Retinal pigment epithelial cell (primary cell): Measurements from ENCODE around the gene VPS50.
A peak's percentile ranks its signal among the peaks of the same experiment; 100 is the strongest.
"Not testable (repeated sequence)": the region's sequence is repeated elsewhere in the genome, so short reads cannot be mapped to it uniquely, and the experiment has no call there.

Source experiments
- DNase-seq: peaks from one replicate; pipeline ENCODE4 v3.0.0-alpha.2; 2010; ENCODE audit warnings: low read depth
- H3K4me3 ChIP-seq: 2 replicates; pipeline ENCODE4 v1.5.1; 2011; ENCODE audit warnings: mild to moderate bottlenecking, low read length, control low read depth, moderate library complexity
- CTCF ChIP-seq: conservative IDR thresholded peaks from 2 replicates; pipeline ENCODE4 v1.5.1; 2011; ENCODE audit warnings: low read depth, low read length, control low read depth, inconsistent platforms

Gene VPS50

GRCh38 chr7:93320887-93321286 lies 88.7 kb downstream of the VPS50 start:
- no peak for TF ChIP-seq CTCF
- H3K4me3 ChIP-seq = no peak overlapping the region
- DNase-seq = no peak

- H3K4me3 ChIP-seq, DNase-seq: not testable (repeated sequence)
Measured at GRCh38 chr7:93326291-93326690, 94.1 kb downstream of the VPS50 start.

GRCh38 chr7:93327006-93327633 lies 95.0 kb downstream of the VPS50 start:
- TF ChIP-seq CTCF = no peak
- no peak overlapping the region for H3K4me3 ChIP-seq
- DNase-seq = peak; percentile 68

GRCh38 chr7:93331706-93332105 lies 99.5 kb downstream of the VPS50 start:
- no peak overlapping the region for H3K4me3 ChIP-seq
- no peak for TF ChIP-seq CTCF

GRCh38 chr7:93332172-93332571 lies 100.0 kb downstream of the VPS50 start:
- DNase-seq = no peak
- TF ChIP-seq CTCF = no peak
- H3K4me3 ChIP-seq = no peak overlapping the region

More at GRCh38 chr7:93331706-93332105, 99.5 kb downstream of the VPS50 start:
- DNase-seq = no peak

- no peak for TF ChIP-seq CTCF
- DNase-seq = peak; percentile 8
- H3K4me3 ChIP-seq = no peak overlapping the region
Measured at GRCh38 chr7:93337052-93337451, 104.9 kb downstream of the VPS50 start.

GRCh38 chr7:93342178-93342577 lies 110.0 kb downstream of the VPS50 start:
- H3K4me3 ChIP-seq, DNase-seq: not testable (repeated sequence)

GRCh38 chr7:93350338-93350737 lies 118.2 kb downstream of the VPS50 start:
- TF ChIP-seq CTCF = no peak
- no peak overlapping the region for H3K4me3 ChIP-seq
- DNase-seq = no peak
